GM23338 (cell line): ENCODE measurements around the gene TMEM59. TPM values are rescaled to one million over a fixed set of nuclear protein-coding genes. Genes with fewer than 3 reads are reported as not detected.
"Not testable (repeated sequence)": the region's sequence is repeated elsewhere in the genome, so short reads cannot be mapped to it uniquely, and the experiment has no call there.

Experiments
- ATAC-seq: fragments of 200-7000 bp; cut with Tn5 transposase; 3 replicates; pipeline ENCODE4 v1.9.1; 2020
- DNase-seq: peaks from one replicate; pipeline ENCODE4 v3.0.0-alpha.2; 2015; ENCODE audit warnings: low spot score
- H2AFZ ChIP-seq: fragments of 200-600 bp; sonication (generic); 2 replicates; pipeline ENCODE4 v1.8.0; 2016; ENCODE audit warnings: antibody characterized with exemption, mild to moderate bottlenecking, moderate library complexity
- H3F3A ChIP-seq: fragments of 200-600 bp; sonication (generic); replicated peaks from 2 replicates; pipeline ENCODE4 v1.8.0; 2017; ENCODE audit warnings: antibody characterized with exemption, mixed run types, low read depth
- H3K27ac ChIP-seq: fragments of 200-600 bp; sonication (generic); 2 replicates; pipeline ENCODE4 v1.6.1; 2016; ENCODE audit warnings: low read depth
- H3K27me3 ChIP-seq: fragments of 200-600 bp; sonication (generic); 2 replicates; pipeline ENCODE4 v1.8.0; 2016; ENCODE audit warnings: mild to moderate bottlenecking, mixed run types, moderate library complexity; ENCODE audit not compliant: insufficient read depth
- H3K36me3 ChIP-seq: fragments of 200-600 bp; sonication (generic); 2 replicates; pipeline ENCODE4 v1.8.0; 2016; ENCODE audit warnings: mild to moderate bottlenecking; ENCODE audit not compliant: insufficient read depth
- H3K4me1 ChIP-seq: fragments of 200-600 bp; sonication (generic); 2 replicates; pipeline ENCODE4 v1.8.0; 2016; ENCODE audit warnings: mild to moderate bottlenecking, moderate library complexity; ENCODE audit not compliant: insufficient read depth
- H3K4me2 ChIP-seq: fragments of 200-600 bp; sonication (generic); 2 replicates; pipeline ENCODE4 v1.7.1; 2017; ENCODE audit warnings: mixed run types
- H3K4me3 ChIP-seq: fragments of 200-600 bp; sonication (generic); 2 replicates; pipeline ENCODE4 v1.6.1; 2016; ENCODE audit warnings: mixed run types
- H3K79me2 ChIP-seq: fragments of 200-600 bp; sonication (generic); replicated peaks from 2 replicates; pipeline ENCODE4 v1.8.0; 2017; ENCODE audit warnings: mild to moderate bottlenecking; ENCODE audit not compliant: insufficient read depth
- H3K9me2 ChIP-seq: fragments of 200-600 bp; sonication (generic); 2 replicates; pipeline ENCODE4 v1.8.0; 2017; ENCODE audit not compliant: insufficient read depth
- H4K20me1 ChIP-seq: fragments of 200-600 bp; sonication (generic); replicated peaks from 2 replicates; pipeline ENCODE4 v1.8.0; 2017; ENCODE audit warnings: mild to moderate bottlenecking; ENCODE audit not compliant: insufficient read depth
- H3K27ac Mint-ChIP-seq: 2 replicates; pipeline ENCODE4 v1.8.0; 2020; ENCODE audit warnings: inconsistent platforms, mild to moderate bottlenecking, moderate library complexity, mixed read lengths
- H3K27me3 Mint-ChIP-seq: 3 replicates; pipeline ENCODE4 v1.8.0; 2022; ENCODE audit warnings: low read depth, mild to moderate bottlenecking, moderate library complexity, mixed read lengths, inconsistent platforms; ENCODE audit not compliant: insufficient read depth, poor library complexity
- H3K36me3 Mint-ChIP-seq: 3 replicates; pipeline ENCODE4 v1.8.0; 2021; ENCODE audit warnings: low read depth, mild to moderate bottlenecking, inconsistent platforms, moderate library complexity, mixed read lengths
- H3K4me1 Mint-ChIP-seq: 3 replicates; pipeline ENCODE4 v1.8.0; 2020; ENCODE audit warnings: mild to moderate bottlenecking, inconsistent platforms, mixed read lengths
- H3K4me3 Mint-ChIP-seq: 3 replicates; pipeline ENCODE4 v1.8.0; 2021; ENCODE audit warnings: moderate library complexity, mild to moderate bottlenecking, inconsistent platforms, mixed read lengths
- H3K9me3 Mint-ChIP-seq: 3 replicates; pipeline ENCODE4 v1.8.0; 2020; ENCODE audit warnings: moderate library complexity, mild to moderate bottlenecking, inconsistent platforms, mixed read lengths
- CREB1 ChIP-seq: fragments of 250-450 bp; sonication (Bioruptor Pico); IDR thresholded peaks from 2 replicates; pipeline ENCODE4 v1.5.0; 2020; ENCODE audit warnings: low read depth, mild to moderate bottlenecking, moderate library complexity
- CTCF ChIP-seq, 2 experiments: fragments of 200-600 bp in 1 of 2; sonication (generic) in 1 of 2; conservative IDR thresholded peaks; 2 replicates each; pipeline versions ENCODE4 v1.5.1 to v1.6.1; 2016 to 2017; ENCODE audit warnings: antibody characterized with exemption in 2 of 2, low read depth in 2 of 2, mild to moderate bottlenecking in 2 of 2, moderate library complexity in 1 of 2
- ETS1 ChIP-seq: IDR thresholded peaks from 2 replicates; pipeline ENCODE4 v1.6.1; 2016; ENCODE audit warnings: antibody characterized with exemption
- EZH2 ChIP-seq: fragments of 200-600 bp; sonication (generic); IDR thresholded peaks from one replicate; pipeline ENCODE4 v1.8.0; 2017; ENCODE audit warnings: antibody characterized with exemption, mild to moderate bottlenecking, low read depth; ENCODE audit not compliant: unreplicated experiment
- POLR2AphosphoS5 ChIP-seq: IDR thresholded peaks from 2 replicates; pipeline ENCODE4 v1.6.1; 2016; ENCODE audit warnings: antibody characterized with exemption, low read depth
- STAT1 ChIP-seq: IDR thresholded peaks from one replicate; pipeline ENCODE4 v1.6.1; 2016; ENCODE audit warnings: antibody characterized with exemption; ENCODE audit not compliant: unreplicated experiment
- ZNF114 ChIP-seq: fragments of 250-450 bp; sonication (Bioruptor Pico); IDR thresholded peaks from 2 replicates; pipeline ENCODE4 v1.5.0; 2020; ENCODE audit warnings: mild to moderate bottlenecking, moderate library complexity
- ZNF331 ChIP-seq: fragments of 250-450 bp; sonication (Bioruptor Pico); IDR thresholded peaks from 2 replicates; pipeline ENCODE4 v1.5.0; 2020; ENCODE audit warnings: low read depth, mild to moderate bottlenecking, moderate library complexity
- polyA plus RNA-seq: library from polyadenylated mRNA; unstranded; fragments of >200 nt; fragmentation: Nextera tagmentation; extraction: Ambion mirVana; gene quantifications from 2 replicates; pipeline ENCODE4 v1.2.1, GENCODE V29; 2016
- total RNA-seq: library from RNA; depleted of rRNA; stranded (reverse); fragments of >200 nt; shearing (Covaris generic); gene quantifications from 2 replicates; pipeline ENCODE4 v1.2.3, GENCODE V29; 2014

The TMEM59 gene
- total and polyA plus RNA-seq, 2 experiments from 2014 or later: 81.9 to 132 TPM

- not testable (repeated sequence) for H3F3A ChIP-seq, ATAC-seq, H3K4me2 ChIP-seq, H3K36me3 Mint-ChIP-seq, H3K36me3 ChIP-seq, H3K4me1 ChIP-seq, H4K20me1 ChIP-seq, H3K27me3 ChIP-seq, H3K27ac ChIP-seq, H2AFZ ChIP-seq, H3K79me2 ChIP-seq, H3K27ac Mint-ChIP-seq, H3K4me1 Mint-ChIP-seq, H3K4me3 ChIP-seq, H3K4me3 Mint-ChIP-seq, H3K9me2 ChIP-seq, H3K27me3 Mint-ChIP-seq, DNase-seq
- H3K9me3 Mint-ChIP-seq: peaks cover 14% of the 10 kb centered on the region
Observed at GRCh38 chr1:54003750-54004480, 49.1 kb downstream of the TMEM59 start.

DNA sequence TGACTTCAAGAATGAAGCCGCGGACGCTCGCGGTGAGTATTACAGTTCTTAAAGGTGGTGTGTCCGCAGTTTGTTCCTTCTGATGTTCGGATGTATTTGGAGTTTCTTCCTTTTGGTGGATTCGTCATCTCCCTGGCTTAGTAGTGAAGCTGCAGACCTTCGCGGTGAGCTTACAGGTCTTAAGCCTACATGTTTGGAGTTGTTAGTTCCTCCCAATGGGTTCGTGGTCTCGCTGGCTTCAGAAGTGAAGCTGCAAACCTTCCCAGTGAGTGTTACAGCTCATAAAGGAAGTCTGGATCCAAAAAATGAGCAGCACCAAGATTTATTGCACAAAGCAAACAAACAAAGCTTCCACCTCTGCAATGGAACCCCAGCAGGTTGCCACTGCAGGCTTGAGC, 49.8 kb downstream of the TMEM59 start:
- H3K4me3 ChIP-seq: no peak overlapping the region
- no peaks in the 10 kb centered on the region for H3K27me3 ChIP-seq
- H2AFZ ChIP-seq: no peak overlapping the region
- H3F3A ChIP-seq: no peaks in the 10 kb centered on the region
- DNase-seq: no peak
- H3K4me2 ChIP-seq: no peak overlapping the region
- Mint-ChIP-seq H3K27ac (no peak overlapping the region), H3K36me3 (no peaks in the 10 kb centered on the region), H3K4me1 (no peaks in the 10 kb centered on the region), H3K27me3 (no peaks in the 10 kb centered on the region), H3K4me3 (no peak overlapping the region), H3K9me3 (peaks cover 14% of the 10 kb centered on the region)
- H3K36me3 ChIP-seq: no peaks in the 10 kb centered on the region
- no peaks in the 10 kb centered on the region for H4K20me1 ChIP-seq
- H3K79me2 ChIP-seq: no peaks in the 10 kb centered on the region
- no peak overlapping the region for H3K27ac ChIP-seq
- H3K4me1 ChIP-seq: no peaks in the 10 kb centered on the region
- H3K9me2 ChIP-seq: no peaks in the 10 kb centered on the region
- ATAC-seq: no peak
- TF ChIP-seq ETS1: no peak
- no peak for TF ChIP-seq STAT1
- TF ChIP-seq CTCF (conservative IDR thresholded peaks at IDR 0.05; ENCODE audit: low read depth in 2 of 2): no peak
- TF ChIP-seq POLR2AphosphoS5: no peak
- TF ChIP-seq EZH2: no peak
- TF ChIP-seq ZNF114: no peak

GRCh38 chr1:54002544-54003248, 50.3 kb downstream of the TMEM59 start:
- no peaks in the 10 kb centered on the region for H3K9me2 ChIP-seq
- H3K4me3 ChIP-seq: no peak overlapping the region
- no peak overlapping the region for H3K27ac ChIP-seq
- H3K36me3 Mint-ChIP-seq: no peaks in the 10 kb centered on the region
- no peak overlapping the region for H3K4me3 Mint-ChIP-seq
- no peak overlapping the region for H2AFZ ChIP-seq
- H3K27ac Mint-ChIP-seq: no peak overlapping the region
- H3K4me1 ChIP-seq: no peaks in the 10 kb centered on the region
- H3K9me3 Mint-ChIP-seq: peaks cover 14% of the 10 kb centered on the region
- H3K27me3 Mint-ChIP-seq: no peaks in the 10 kb centered on the region
- ATAC-seq (no peak), DNase-seq (no peak)
- H3K27me3 ChIP-seq: no peaks in the 10 kb centered on the region
- no peak overlapping the region for H3K4me2 ChIP-seq
- no peaks in the 10 kb centered on the region for H4K20me1 ChIP-seq
- no peaks in the 10 kb centered on the region for H3F3A ChIP-seq
- no peaks in the 10 kb centered on the region for H3K4me1 Mint-ChIP-seq
- H3K79me2 ChIP-seq: no peaks in the 10 kb centered on the region
- H3K36me3 ChIP-seq: no peaks in the 10 kb centered on the region
- TF ChIP-seq ZNF114: no peak
- TF ChIP-seq ZNF331 (CRISPR knock-in tag): no peak
- TF ChIP-seq ETS1: no peak
- no peak for TF ChIP-seq CREB1 (CRISPR knock-in tag)
- no peak for TF ChIP-seq EZH2
